ENCODE measurements around the gene SLC37A4.
A peak's percentile ranks its signal among the peaks of the same experiment; 100 is the strongest.
"Not testable (repeated sequence)": the region's sequence is repeated elsewhere in the genome, so short reads cannot be mapped to it uniquely, and the experiment has no call there.

Gene SLC37A4

GRCh38 chr11:119042927-119043326 lies 12.2 kb upstream of the SLC37A4 start:
- Histone ChIP-seq H3K9me3 (ENCODE audit: control insufficient read depth, insufficient read depth, low read length) (no peaks in the 10 kb centered on the region), H3K36me3 (ENCODE audit: control insufficient read depth, low read length) (peaks cover 30% of the 10 kb centered on the region), H4K20me1 (ENCODE audit: control insufficient read depth, insufficient read depth, low read depth, low read length) (0 out of 2 replicates have a peak, but pooled peaks cover under 1% of the 10 kb centered on the region), H3K79me2 (ENCODE audit: control insufficient read depth, low read length) (no peaks in the 10 kb centered on the region), H3K27me3 (ENCODE audit: control insufficient read depth, low read length) (no peaks in the 10 kb centered on the region), H3K4me1 (ENCODE audit: control insufficient read depth, low read length) (peaks cover 12% of the 10 kb centered on the region), H3K4me2 (ENCODE audit: low read length) (no peak overlapping the region), H3K27ac (ENCODE audit: low read depth, low read length) (no peak overlapping the region), H3K9me2 (replicated peaks; ENCODE audit: control insufficient read depth, low read length) (no peaks in the 10 kb centered on the region), H3K4me3 (ENCODE audit: low read length) (no peak overlapping the region), H3F3A (ENCODE audit: control insufficient read depth, insufficient read depth) (peaks cover 9% of the 10 kb centered on the region; the same call in 1 of the 2 replicates)
- TF ChIP-seq EZH2phosphoT487 (IDR thresholded peaks at IDR 0.05; ENCODE audit: borderline replicate concordance, low read length) = no peak
- TF ChIP-seq CTCF (IDR thresholded peaks at IDR 0.05; ENCODE audit: low read depth, low read length, poor library complexity, severe bottlenecking) = no peak

DNA sequence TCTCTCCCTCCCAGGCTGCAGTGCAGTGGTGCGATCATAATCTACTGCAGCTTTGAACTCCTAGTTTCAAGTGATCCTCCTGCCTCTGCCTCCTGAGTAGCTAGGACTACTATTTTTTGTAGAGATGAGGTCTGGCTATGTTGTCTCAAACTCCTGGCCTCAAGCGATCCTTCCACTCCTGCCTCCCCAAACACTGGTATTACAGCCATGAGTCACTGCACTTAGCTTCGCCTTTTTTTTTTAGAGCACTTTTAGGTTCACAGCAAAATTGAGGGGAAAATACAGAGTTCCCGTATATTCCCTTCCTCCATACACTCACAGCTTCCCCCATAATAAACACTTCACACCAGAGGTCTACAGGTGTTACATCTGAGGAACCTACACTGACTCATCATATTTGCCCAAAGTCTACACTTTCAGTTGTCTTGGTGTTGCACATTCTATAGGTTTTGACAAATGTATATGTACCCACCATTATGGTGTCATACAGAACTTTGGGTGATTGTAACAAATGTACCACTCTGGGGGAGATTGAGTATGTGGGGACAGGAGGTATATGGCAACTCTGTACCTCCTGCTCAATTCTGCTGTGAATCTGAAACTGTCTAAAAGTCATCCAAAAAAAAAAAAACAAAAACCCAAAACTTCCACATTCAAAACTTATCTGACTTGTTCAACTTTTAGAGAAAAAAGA lies 11.3 kb upstream of the SLC37A4 start:
- Histone ChIP-seq H4K20me1 (ENCODE audit: control insufficient read depth, insufficient read depth, low read depth, low read length) (no peaks in the 10 kb centered on the region), H3K79me2 (ENCODE audit: control insufficient read depth, low read length) (no peaks in the 10 kb centered on the region), H3K9me2 (replicated peaks; ENCODE audit: control insufficient read depth, low read length) (no peaks in the 10 kb centered on the region), H3K4me2 (ENCODE audit: low read length) (no peak overlapping the region), H3K4me3 (ENCODE audit: low read length) (no peak overlapping the region), H3K27ac (ENCODE audit: low read depth, low read length) (no peak overlapping the region), H3K27me3 (ENCODE audit: control insufficient read depth, low read length) (no peaks in the 10 kb centered on the region), H3F3A (ENCODE audit: control insufficient read depth, insufficient read depth) (peaks cover 9% of the 10 kb centered on the region; the same call in 1 of the 2 replicates), H3K36me3 (ENCODE audit: control insufficient read depth, low read length) (peaks cover 21% of the 10 kb centered on the region; the same call in 1 of the 2 replicates), H3K4me1 (ENCODE audit: control insufficient read depth, low read length) (peaks cover 12% of the 10 kb centered on the region), H3K9me3 (ENCODE audit: control insufficient read depth, insufficient read depth, low read length) (no peaks in the 10 kb centered on the region)
- TF ChIP-seq EZH2phosphoT487 (IDR thresholded peaks at IDR 0.05; ENCODE audit: borderline replicate concordance, low read length) = no peak

GRCh38 chr11:119039471-119039870 lies 8.8 kb upstream of the SLC37A4 start:
- not testable (repeated sequence) for H4K20me1 ChIP-seq (ENCODE audit: control insufficient read depth, insufficient read depth, low read depth, low read length); H3K9me2 ChIP-seq (replicated peaks; ENCODE audit: control insufficient read depth, low read length); H3K79me2 ChIP-seq (ENCODE audit: control insufficient read depth, low read length); H3K9me3 ChIP-seq (ENCODE audit: control insufficient read depth, insufficient read depth, low read length); H3K27me3 ChIP-seq (ENCODE audit: control insufficient read depth, low read length); H3K27ac ChIP-seq (ENCODE audit: low read depth, low read length); H3K36me3 ChIP-seq (ENCODE audit: control insufficient read depth, low read length); H3F3A ChIP-seq (ENCODE audit: control insufficient read depth, insufficient read depth)
- Histone ChIP-seq H3K4me2 (ENCODE audit: low read length) (peak overlapping the region; percentile 48), H3K4me1 (ENCODE audit: control insufficient read depth, low read length) (peaks cover 12% of the 10 kb centered on the region), H3K4me3 (ENCODE audit: low read length) (peak overlapping the region; percentile 9; the same call in 1 of the 2 replicates)

GRCh38 chr11:119038884-119039283 lies 8.2 kb upstream of the SLC37A4 start:
- Histone ChIP-seq H3K27ac (ENCODE audit: low read depth, low read length) (no peak overlapping the region), H3F3A (ENCODE audit: control insufficient read depth, insufficient read depth) (peaks cover 9% of the 10 kb centered on the region; the same call in 1 of the 2 replicates), H3K9me2 (replicated peaks; ENCODE audit: control insufficient read depth, low read length) (no peaks in the 10 kb centered on the region), H3K4me2 (ENCODE audit: low read length) (no peak overlapping the region), H3K4me1 (ENCODE audit: control insufficient read depth, low read length) (peaks cover 12% of the 10 kb centered on the region), H3K4me3 (ENCODE audit: low read length) (no peak overlapping the region), H3K27me3 (ENCODE audit: control insufficient read depth, low read length) (no peaks in the 10 kb centered on the region), H3K9me3 (ENCODE audit: control insufficient read depth, insufficient read depth, low read length) (no peaks in the 10 kb centered on the region), H3K79me2 (ENCODE audit: control insufficient read depth, low read length) (no peaks in the 10 kb centered on the region), H3K36me3 (ENCODE audit: control insufficient read depth, low read length) (no peaks in the 10 kb centered on the region), H4K20me1 (ENCODE audit: control insufficient read depth, insufficient read depth, low read depth, low read length) (no peaks in the 10 kb centered on the region)
- TF ChIP-seq EZH2phosphoT487 (IDR thresholded peaks at IDR 0.05; ENCODE audit: borderline replicate concordance, low read length) = no peak
- no peak for TF ChIP-seq CTCF (IDR thresholded peaks at IDR 0.05; ENCODE audit: low read depth, low read length, poor library complexity, severe bottlenecking)

Data from DOHH2 (cell line).